PFSK-1 (cell line): ENCODE results near the gene TOX4.

ENCODE experiments used
- FOXP2 ChIP-seq: optimal IDR thresholded peaks from 2 replicates; pipeline ENCODE3; 2011; ENCODE audit warnings: borderline replicate concordance, control low read depth, inconsistent platforms; ENCODE audit not compliant: insufficient read depth; ENCODE audit errors: extremely low read length, extremely low read depth
- POLR2AphosphoS5 ChIP-seq: IDR thresholded peaks from 2 replicates; pipeline ENCODE4 v1.6.1; 2012; ENCODE audit warnings: low read depth, mild to moderate bottlenecking, control low read depth, low read length, moderate library complexity
- REST ChIP-seq, 2 experiments: IDR thresholded peaks; 2 replicates each; pipeline versions ENCODE4 v1.6.1 to v1.8.0; 2011 to 2012; ENCODE audit warnings: low read depth in 2 of 2, low read length in 2 of 2, control low read depth in 1 of 2, inconsistent platforms in 1 of 2, mild to moderate bottlenecking in 1 of 2, moderate library complexity in 1 of 2; ENCODE audit not compliant: insufficient read depth in 1 of 2
- SIN3A ChIP-seq: IDR thresholded peaks from 2 replicates; pipeline ENCODE4 v1.6.1; 2012; ENCODE audit warnings: mild to moderate bottlenecking, low read length, moderate library complexity, borderline replicate concordance; ENCODE audit not compliant: insufficient read depth
- TAF1 ChIP-seq: IDR thresholded peaks from 2 replicates; pipeline ENCODE4 v1.6.1; 2012; ENCODE audit warnings: low read length, control low read depth, borderline replicate concordance; ENCODE audit not compliant: insufficient read depth

The TOX4 gene

GRCh38 chr14:21520767-21521166, 43.8 kb downstream of the TOX4 start:
- TF ChIP-seq SIN3A, result no peak
- TF ChIP-seq TAF1, result no peak
- TF ChIP-seq REST (IDR thresholded peaks at IDR 0.05; ENCODE audit: insufficient read depth in 1 of 2, low read depth in 2 of 2, low read length in 2 of 2), result no peak
- TF ChIP-seq FOXP2, result no peak
- no peak for TF ChIP-seq POLR2AphosphoS5

GRCh38 chr14:21521501-21521900, 44.5 kb downstream of the TOX4 start:
- no peak for TF ChIP-seq SIN3A
- no peak for TF ChIP-seq TAF1
- TF ChIP-seq FOXP2, result no peak
- TF ChIP-seq POLR2AphosphoS5, result no peak
- no peak for TF ChIP-seq REST (IDR thresholded peaks at IDR 0.05; ENCODE audit: insufficient read depth in 1 of 2, low read depth in 2 of 2, low read length in 2 of 2)

DNA sequence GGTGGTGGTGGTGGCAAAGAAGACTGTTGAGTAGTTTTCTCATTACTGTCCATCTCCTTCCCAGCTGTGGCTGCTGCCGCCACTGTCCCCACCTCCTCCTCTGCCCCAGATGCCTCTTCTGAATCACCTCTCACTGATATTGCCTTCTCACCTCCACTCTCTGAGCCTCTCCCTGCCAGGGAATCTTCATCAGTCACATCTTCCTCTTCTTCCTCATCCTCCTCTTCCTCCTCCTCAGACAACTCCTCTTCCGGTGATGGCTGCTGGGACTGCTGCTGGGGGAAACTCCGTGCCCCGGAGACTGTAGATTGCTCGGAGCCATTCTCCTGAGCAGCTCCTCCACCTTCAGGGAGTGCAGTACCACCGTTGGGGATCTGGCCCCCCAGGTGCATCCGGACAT, 46.2 kb downstream of the TOX4 start:
- TF ChIP-seq SIN3A (no peak), REST (IDR thresholded peaks at IDR 0.05; ENCODE audit: insufficient read depth in 1 of 2, low read depth in 2 of 2, low read length in 2 of 2) (no peak), TAF1 (no peak), FOXP2 (no peak), POLR2AphosphoS5 (no peak)

DNA sequence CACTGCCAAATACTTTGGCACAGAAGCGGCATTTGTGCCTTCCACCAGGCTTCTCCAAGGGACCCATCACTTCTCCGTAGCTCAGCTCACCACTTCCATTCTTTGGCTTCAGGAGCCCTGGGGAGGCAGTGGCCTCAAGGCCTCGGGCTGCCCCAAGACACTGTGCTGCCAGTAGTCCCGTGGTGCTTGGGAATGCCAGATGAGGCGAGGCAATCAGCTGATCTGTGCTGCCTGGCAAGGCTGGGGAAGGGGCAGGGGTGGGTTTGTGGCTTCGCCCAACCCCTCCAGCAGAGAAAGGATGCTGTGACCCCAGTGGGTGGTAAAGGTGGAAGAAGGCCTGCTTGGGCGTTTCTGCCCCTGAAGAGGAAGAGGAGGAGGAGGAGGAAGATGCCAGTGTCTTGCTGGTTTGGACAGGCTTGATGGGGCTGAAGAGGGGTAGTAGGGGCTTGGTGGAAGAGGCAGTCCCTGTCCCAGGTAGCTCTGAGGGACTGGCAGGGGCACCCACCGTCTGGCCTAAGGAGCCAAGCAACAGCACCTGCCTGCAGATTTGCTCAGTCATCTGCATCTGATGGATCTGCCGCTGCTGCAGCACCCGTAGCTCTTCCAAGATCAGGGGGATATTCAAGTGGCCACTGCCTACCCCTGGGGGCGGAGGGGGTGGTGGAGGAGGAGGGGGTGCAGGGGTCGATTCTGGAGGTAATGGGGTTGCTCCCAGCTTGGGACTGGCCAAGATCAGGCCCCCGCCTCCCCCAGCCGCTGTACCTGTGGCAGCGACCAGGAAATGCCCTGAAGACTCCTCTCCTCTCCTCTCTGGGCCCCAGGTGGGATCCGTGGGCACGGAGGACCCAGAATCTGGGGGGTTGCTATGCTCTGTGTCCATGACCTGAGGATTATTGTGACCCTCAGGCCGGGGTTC, 47.8 kb downstream of the TOX4 start:
- no peak for TF ChIP-seq SIN3A
- TF ChIP-seq TAF1, result no peak
- no peak for TF ChIP-seq FOXP2
- TF ChIP-seq POLR2AphosphoS5, result no peak

DNA sequence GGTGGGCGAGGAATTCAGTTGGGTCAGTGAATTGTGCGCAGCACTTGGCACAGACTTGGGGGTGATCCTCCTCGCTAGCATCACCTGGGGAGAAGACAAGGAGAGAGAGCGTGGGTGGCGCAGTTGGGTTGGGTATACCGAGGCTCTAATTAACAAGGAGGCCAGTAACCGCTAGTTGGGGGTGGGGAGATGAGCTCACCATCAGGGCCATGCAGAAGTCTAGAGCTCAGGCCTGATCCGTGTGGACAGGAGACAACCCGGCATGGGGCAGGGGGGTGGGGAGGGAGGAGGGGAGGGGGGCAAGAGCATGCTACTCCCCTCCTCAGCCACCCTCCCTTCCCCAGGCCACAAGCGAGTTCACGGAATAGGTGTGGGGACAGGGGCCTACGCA, 48.6 kb downstream of the TOX4 start:
- TF ChIP-seq TAF1 (no peak), POLR2AphosphoS5 (no peak), REST (IDR thresholded peaks at IDR 0.05; ENCODE audit: insufficient read depth in 1 of 2, low read depth in 2 of 2, low read length in 2 of 2) (no peak), FOXP2 (no peak), SIN3A (no peak)
